ENCODE data around the gene ATP2A3.

The ATP2A3 gene

DNA sequence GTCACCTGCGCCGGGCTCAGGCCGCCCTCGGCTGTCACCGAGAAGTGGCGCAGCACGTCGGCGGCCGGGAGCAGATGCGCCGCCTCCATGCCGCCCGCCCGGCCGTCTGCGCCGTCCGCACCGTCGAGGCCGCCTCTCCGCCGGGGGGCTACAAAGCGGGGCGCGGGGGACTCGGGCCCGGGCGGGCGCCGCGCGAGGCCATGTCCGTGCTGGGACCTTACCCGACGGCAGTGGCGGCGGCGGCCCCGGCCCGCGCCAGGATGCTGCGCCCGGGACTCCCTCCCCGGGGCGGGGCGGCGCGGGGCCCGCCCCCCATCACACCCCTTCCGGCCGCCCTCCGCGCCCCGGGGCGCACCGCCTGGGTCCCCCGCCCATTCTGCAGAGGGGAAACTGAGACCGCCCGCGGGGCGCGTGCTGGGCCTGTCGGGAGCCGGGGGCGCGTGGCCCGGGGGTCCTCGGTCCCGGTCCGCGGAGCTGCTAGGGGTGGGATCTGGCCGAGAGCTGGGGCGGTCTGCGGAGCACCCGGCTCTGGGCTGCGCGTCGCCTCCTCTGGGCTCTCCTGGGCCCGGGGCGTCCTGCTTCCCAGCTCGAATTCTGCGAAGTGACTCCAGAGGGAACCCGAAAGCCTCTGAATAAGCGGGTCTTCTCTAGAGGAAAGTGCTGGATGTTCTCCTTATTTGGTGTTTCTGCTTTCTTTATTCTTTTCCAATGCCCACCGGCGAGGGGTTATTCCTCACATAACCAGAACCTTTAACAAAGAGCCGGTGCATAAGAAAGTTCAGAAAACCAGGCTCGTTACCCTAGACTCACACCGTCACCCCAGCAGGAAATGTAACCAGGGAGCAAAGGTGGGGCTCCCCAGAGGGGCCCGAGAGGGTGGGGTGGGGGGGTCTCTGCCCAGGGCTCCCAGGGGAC, at the start of gene ATP2A3:
Gene ATP2A3 (minus strand): TSS at position 235 of the 915 bp plus-strand sequence. CDS start 146 bp downstream, at position 89.
- no peak for DNase-seq (ENCODE audit: low read depth)
- H3K4me3 ChIP-seq (ENCODE audit: low read length): peak within 1 kb of the TSS; percentile 45
- TF ChIP-seq, protein P1, sequence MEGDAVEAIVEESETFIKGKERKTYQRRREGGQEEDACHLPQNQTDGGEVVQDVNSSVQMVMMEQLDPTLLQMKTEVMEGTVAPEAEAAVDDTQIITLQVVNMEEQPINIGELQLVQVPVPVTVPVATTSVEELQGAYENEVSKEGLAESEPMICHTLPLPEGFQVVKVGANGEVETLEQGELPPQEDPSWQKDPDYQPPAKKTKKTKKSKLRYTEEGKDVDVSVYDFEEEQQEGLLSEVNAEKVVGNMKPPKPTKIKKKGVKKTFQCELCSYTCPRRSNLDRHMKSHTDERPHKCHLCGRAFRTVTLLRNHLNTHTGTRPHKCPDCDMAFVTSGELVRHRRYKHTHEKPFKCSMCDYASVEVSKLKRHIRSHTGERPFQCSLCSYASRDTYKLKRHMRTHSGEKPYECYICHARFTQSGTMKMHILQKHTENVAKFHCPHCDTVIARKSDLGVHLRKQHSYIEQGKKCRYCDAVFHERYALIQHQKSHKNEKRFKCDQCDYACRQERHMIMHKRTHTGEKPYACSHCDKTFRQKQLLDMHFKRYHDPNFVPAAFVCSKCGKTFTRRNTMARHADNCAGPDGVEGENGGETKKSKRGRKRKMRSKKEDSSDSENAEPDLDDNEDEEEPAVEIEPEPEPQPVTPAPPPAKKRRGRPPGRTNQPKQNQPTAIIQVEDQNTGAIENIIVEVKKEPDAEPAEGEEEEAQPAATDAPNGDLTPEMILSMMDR (conservative IDR thresholded peaks at IDR 0.05; ENCODE audit: low read length): no peak

GRCh38 chr17:4010754-4011153, 46.5 kb upstream of the ATP2A3 start:
- TF ChIP-seq, protein P1 (conservative IDR thresholded peaks at IDR 0.05; ENCODE audit: low read length): no peak

GRCh38 chr17:4009186-4009785, 45.0 kb upstream of the ATP2A3 start:
- H3K4me3 ChIP-seq (ENCODE audit: low read length): no peak overlapping the region
- TF ChIP-seq, protein P1 (conservative IDR thresholded peaks at IDR 0.05; ENCODE audit: low read length): no peak
- no peak for DNase-seq (ENCODE audit: low read depth)

More at GRCh38 chr17:4010754-4011153, 46.5 kb upstream of the ATP2A3 start:
- H3K4me3 ChIP-seq (ENCODE audit: low read length): no peak overlapping the region
- no peak for DNase-seq (ENCODE audit: low read depth)

- DNase-seq (ENCODE audit: low read depth): no peak
- TF ChIP-seq, protein P1 (conservative IDR thresholded peaks at IDR 0.05; ENCODE audit: low read length): no peak
- H3K4me3 ChIP-seq (ENCODE audit: low read length): no peak overlapping the region
Observed at GRCh38 chr17:4008441-4009185, 44.4 kb upstream of the ATP2A3 start.

DNA sequence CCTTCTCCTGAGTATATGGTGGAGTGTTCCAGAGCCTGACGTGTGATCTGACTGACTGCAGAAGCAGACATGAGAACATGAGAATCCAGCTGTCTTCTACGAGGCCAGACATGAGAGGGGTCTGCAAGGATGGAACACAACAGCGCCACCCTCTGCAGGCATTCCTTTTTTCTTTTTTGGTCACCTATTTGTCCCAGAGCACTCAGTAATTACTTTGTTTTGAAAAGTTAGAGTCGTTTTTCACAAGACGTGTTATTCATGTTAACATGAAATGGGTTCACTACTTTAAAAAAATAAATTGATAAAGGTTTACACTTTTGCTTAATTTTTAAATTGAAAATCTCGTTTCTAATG, 43.8 kb upstream of the ATP2A3 start:
- no peak overlapping the region for H3K4me3 ChIP-seq (ENCODE audit: low read length)
- TF ChIP-seq, protein P1 (conservative IDR thresholded peaks at IDR 0.05; ENCODE audit: low read length): no peak
- DNase-seq (ENCODE audit: low read depth): no peak

- TF ChIP-seq, protein P1 (conservative IDR thresholded peaks at IDR 0.05; ENCODE audit: low read length): no peak
- DNase-seq (ENCODE audit: low read depth): no peak
- H3K4me3 ChIP-seq (ENCODE audit: low read length): no peak overlapping the region
Observed at GRCh38 chr17:4007346-4008081, 43.3 kb upstream of the ATP2A3 start.
